Endothelial cell of umbilical vein (primary cell): ENCODE data around the gene VTA1. TPM values are rescaled to one million over a fixed set of nuclear protein-coding genes. Genes with fewer than 3 reads are reported as not detected.

Source experiments
- BruUV-seq: library from RNA; stranded (reverse); fragments of 400-500 nt; replicated peaks from 2 replicates; lab custom pipeline; 2021; lab: Mats Ljungman, UMichigan
- CTCF ChIA-PET: fragments of 300-600, 350-600 bp; sonication (Branson Sonifier 250); formaldehyde crosslinking; loops from one replicate; lab custom pipeline; 2021; ENCODE audit warnings: antibody characterized with exemption, inconsistent platforms; lab: Charles Lee
- POLR2A ChIA-PET: fragments of 300-600, 350-600 bp; sonication (Branson Sonifier 250); formaldehyde crosslinking; loops from one replicate; lab custom pipeline; 2021; ENCODE audit warnings: antibody characterized with exemption, inconsistent platforms; lab: Charles Lee
- DNase-seq: peaks from one replicate; pipeline ENCODE4 v3.0.0-alpha.2; 2011; ENCODE audit warnings: low read depth, low spot score
- FAIRE-seq: peaks from 2 replicates; lab custom pipeline; 2011; peaks lifted over from hg19 to GRCh38; lab: Jason Lieb, UNC
- H2AFZ ChIP-seq: 2 replicates; pipeline ENCODE4 v1.6.0; 2012; ENCODE audit warnings: low read depth, low read length, control low read depth, inconsistent platforms
- H3K27ac ChIP-seq: 2 replicates; pipeline ENCODE4 v1.5.1; 2011; ENCODE audit warnings: low read depth, mild to moderate bottlenecking, control low read depth, low read length, moderate library complexity; ENCODE audit not compliant: insufficient read depth
- H3K27me3 ChIP-seq, 2 experiments: 2 replicates each; pipeline versions ENCODE4 v1.6.0 to v1.6.1; 2011; ENCODE audit warnings: low read length in 2 of 2, mixed read lengths in 1 of 2; ENCODE audit not compliant: control insufficient read depth in 2 of 2, insufficient read depth in 2 of 2
- H3K36me3 ChIP-seq, 2 experiments: 2 replicates in 1 of 2; 3 replicates in 1 of 2; pipeline ENCODE4 v1.5.1; 2011; ENCODE audit warnings: low read length in 2 of 2, mild to moderate bottlenecking in 1 of 2, moderate library complexity in 1 of 2; ENCODE audit not compliant: control insufficient read depth in 2 of 2, insufficient read depth in 2 of 2; ENCODE audit errors: extremely low read depth in 1 of 2
- H3K4me1 ChIP-seq: 3 replicates; pipeline ENCODE4 v1.5.1; 2011; ENCODE audit warnings: mild to moderate bottlenecking, low read length; ENCODE audit not compliant: control insufficient read depth, insufficient read depth; ENCODE audit errors: extremely low read depth
- H3K4me2 ChIP-seq: 2 replicates; pipeline ENCODE4 v1.6.1; 2011; ENCODE audit warnings: low read length, control low read depth, mixed read lengths; ENCODE audit not compliant: insufficient read depth
- H3K4me3 ChIP-seq, 3 experiments: fragments of 200-600 bp in 1 of 3; sonication (generic), shearing (Covaris generic) in 1 of 3; replicated peaks in 1 of 3; 2 replicates each; pipeline ENCODE4 v1.5.1; 2011 to 2016; ENCODE audit warnings: control low read depth in 3 of 3, low read length in 3 of 3, mild to moderate bottlenecking in 2 of 3, inconsistent platforms in 1 of 3, low read depth in 1 of 3, moderate library complexity in 1 of 3; ENCODE audit not compliant: insufficient read depth in 1 of 3
- H3K79me2 ChIP-seq: 2 replicates; pipeline ENCODE4 v1.6.0; 2012; ENCODE audit warnings: low read length, inconsistent platforms; ENCODE audit not compliant: control insufficient read depth, insufficient read depth
- H3K9ac ChIP-seq: replicated peaks from 2 replicates; pipeline ENCODE3; 2011; ENCODE audit warnings: low read length, control low read depth; ENCODE audit not compliant: insufficient read depth; ENCODE audit errors: extremely low read depth
- H3K9me1 ChIP-seq: replicated peaks from 3 replicates; pipeline ENCODE4 v1.6.0; 2011; ENCODE audit warnings: mild to moderate bottlenecking, low read length; ENCODE audit not compliant: control insufficient read depth, insufficient read depth; ENCODE audit errors: extremely low read depth
- H3K9me3 ChIP-seq: replicated peaks from 2 replicates; pipeline ENCODE4 v1.5.1; 2012; ENCODE audit warnings: low read length, inconsistent platforms; ENCODE audit not compliant: control insufficient read depth, insufficient read depth
- H4K20me1 ChIP-seq: replicated peaks from 2 replicates; pipeline ENCODE3; 2011; ENCODE audit warnings: mild to moderate bottlenecking, low read length; ENCODE audit not compliant: control insufficient read depth, insufficient read depth; ENCODE audit errors: extremely low read depth
- EZH2 ChIP-seq: IDR thresholded peaks from 2 replicates; pipeline ENCODE4 v1.6.1; 2012; ENCODE audit warnings: borderline replicate concordance, low read depth, mild to moderate bottlenecking, moderate library complexity, low read length, inconsistent platforms; ENCODE audit not compliant: severe bottlenecking
- FOS ChIP-seq: IDR thresholded peaks from 2 replicates; pipeline ENCODE4 v1.6.1; 2011; ENCODE audit warnings: mild to moderate bottlenecking, low read length, moderate library complexity, borderline replicate concordance; ENCODE audit not compliant: insufficient read depth
- GATA2 ChIP-seq: IDR thresholded peaks from 2 replicates; pipeline ENCODE4 v1.7.0; 2011; ENCODE audit warnings: low read depth, mild to moderate bottlenecking, moderate library complexity, mixed read lengths, low read length; ENCODE audit not compliant: insufficient read length, insufficient read depth
- JUN ChIP-seq: IDR thresholded peaks from 2 replicates; pipeline ENCODE4 v1.6.1; 2011; ENCODE audit warnings: borderline replicate concordance, low read depth; ENCODE audit not compliant: insufficient read length, insufficient read depth
- MYC ChIP-seq: IDR thresholded peaks from one replicate; pipeline ENCODE4 v1.6.1; 2011; ENCODE audit warnings: mild to moderate bottlenecking, low read depth, low read length
- POLR2A ChIP-seq: IDR thresholded peaks from 2 replicates; pipeline ENCODE4 v1.6.1; 2012; ENCODE audit warnings: low read depth, mild to moderate bottlenecking, control low read depth, low read length
- POLR2AphosphoS5 ChIP-seq: IDR thresholded peaks from 2 replicates; pipeline ENCODE4 v1.6.1; 2012; ENCODE audit warnings: low read depth, mild to moderate bottlenecking, control low read depth, low read length, moderate library complexity; ENCODE audit not compliant: insufficient read depth
- dilution Hi-C: fragments of 300-500 bp; cut with MboI; formaldehyde crosslinking; loops from one replicate; pipeline ENCODE4 v1.15.0; 2019; ENCODE audit warnings: low sequenced_read_pairs; ENCODE audit not compliant: extremely low pct_ligation_motif_present
- intact Hi-C: fragments of 100-400 bp; cut with micrococcal nuclease; formaldehyde crosslinking; loops from one replicate; pipeline ENCODE4 v1.10.0; 2022
- polyA plus RNA-seq, 4 experiments: library from polyadenylated mRNA; depleted of rRNA in 3 of 4; stranded (reverse) in 3 of 4; unstranded in 1 of 4; fragments of >200 nt; gene quantifications; 2 replicates each; pipeline versions ENCODE4 v1.2.1 to v1.2.3, GENCODE V29; 2011 to 2012; ENCODE audit warnings: missing spikeins in 1 of 4
- total RNA-seq: library from RNA; stranded (reverse); gene quantifications from 2 replicates; pipeline ENCODE4 v1.2.3, GENCODE V29; 2021
- TF ChIP-seq, protein P1 (sequence below), 2 donors: IDR thresholded peaks; 1 replicate in 1 of 2; 2 replicates in 1 of 2; pipeline ENCODE4 v1.5.1; 2011; ENCODE audit warnings: low read length in 2 of 2, mild to moderate bottlenecking in 2 of 2, moderate library complexity in 2 of 2, control low read depth in 1 of 2, inconsistent platforms in 1 of 2, low read depth in 1 of 2; ENCODE audit not compliant: insufficient read depth in 1 of 2; ENCODE audit errors: extremely low read depth in 1 of 2
- TF ChIP-seq, protein P2 (sequence below): IDR thresholded peaks from 2 replicates; pipeline ENCODE4 v1.6.1; 2011; ENCODE audit not compliant: insufficient read depth, insufficient read length

VTA1 gene
- total and polyA plus RNA-seq, 2 donors (not counting 3 experiments of a cell fraction or from before 2014, with no cell fraction given), result 39.0 to 40.9 TPM

DNA sequence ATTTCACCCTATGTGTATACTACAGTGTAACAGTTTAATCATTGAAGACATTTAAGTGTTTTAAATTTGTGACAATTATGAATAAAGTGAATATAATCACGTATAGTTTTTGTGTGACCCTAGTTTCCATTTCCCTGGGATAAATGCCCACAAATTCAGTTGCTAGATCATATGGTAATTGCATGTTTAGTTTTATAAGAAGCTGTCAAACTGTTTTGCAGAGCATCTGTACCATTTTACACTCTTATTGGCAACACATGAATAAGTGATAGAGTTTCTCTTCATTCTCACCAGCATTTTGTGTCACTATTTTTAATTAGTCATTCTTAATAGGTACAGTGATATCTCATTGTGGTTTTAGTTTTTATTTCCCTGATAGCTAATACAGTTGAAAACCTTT lies 7.3 kb downstream of the VTA1 start:
- dilution Hi-C loops, result no loop called here
- H3K4me1 ChIP-seq, result peaks cover 36% of the 10 kb centered on the region
- no peaks in the 10 kb centered on the region for H3K9me3 ChIP-seq
- no peaks in the 10 kb centered on the region for H4K20me1 ChIP-seq
- no peak overlapping the region for H2AFZ ChIP-seq
- no peak for DNase-seq
- H3K36me3 ChIP-seq, result no peaks in the 10 kb centered on the region
- peaks cover 86% of the 10 kb centered on the region for H3K79me2 ChIP-seq
- BruUV-seq, result no TSS peak
- TF ChIP-seq, protein P1, sequence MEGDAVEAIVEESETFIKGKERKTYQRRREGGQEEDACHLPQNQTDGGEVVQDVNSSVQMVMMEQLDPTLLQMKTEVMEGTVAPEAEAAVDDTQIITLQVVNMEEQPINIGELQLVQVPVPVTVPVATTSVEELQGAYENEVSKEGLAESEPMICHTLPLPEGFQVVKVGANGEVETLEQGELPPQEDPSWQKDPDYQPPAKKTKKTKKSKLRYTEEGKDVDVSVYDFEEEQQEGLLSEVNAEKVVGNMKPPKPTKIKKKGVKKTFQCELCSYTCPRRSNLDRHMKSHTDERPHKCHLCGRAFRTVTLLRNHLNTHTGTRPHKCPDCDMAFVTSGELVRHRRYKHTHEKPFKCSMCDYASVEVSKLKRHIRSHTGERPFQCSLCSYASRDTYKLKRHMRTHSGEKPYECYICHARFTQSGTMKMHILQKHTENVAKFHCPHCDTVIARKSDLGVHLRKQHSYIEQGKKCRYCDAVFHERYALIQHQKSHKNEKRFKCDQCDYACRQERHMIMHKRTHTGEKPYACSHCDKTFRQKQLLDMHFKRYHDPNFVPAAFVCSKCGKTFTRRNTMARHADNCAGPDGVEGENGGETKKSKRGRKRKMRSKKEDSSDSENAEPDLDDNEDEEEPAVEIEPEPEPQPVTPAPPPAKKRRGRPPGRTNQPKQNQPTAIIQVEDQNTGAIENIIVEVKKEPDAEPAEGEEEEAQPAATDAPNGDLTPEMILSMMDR (IDR thresholded peaks at IDR 0.05; ENCODE audit: extremely low read depth in 1 of 2, insufficient read depth in 1 of 2, low read depth in 1 of 2, low read length in 2 of 2), result no peak
- TF ChIP-seq JUN (no peak), POLR2AphosphoS5 (no peak), MYC (no peak), GATA2 (no peak), POLR2A (no peak), EZH2 (no peak), FOS (no peak)
- TF ChIP-seq, protein P2, sequence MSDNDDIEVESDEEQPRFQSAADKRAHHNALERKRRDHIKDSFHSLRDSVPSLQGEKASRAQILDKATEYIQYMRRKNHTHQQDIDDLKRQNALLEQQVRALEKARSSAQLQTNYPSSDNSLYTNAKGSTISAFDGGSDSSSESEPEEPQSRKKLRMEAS, result no peak
- H3K9me1 ChIP-seq, result no peaks in the 10 kb centered on the region
- intact Hi-C loops, result no loop called here
- no peaks in the 10 kb centered on the region for H3K27me3 ChIP-seq
- H3K9ac ChIP-seq, result peak overlapping the region; percentile 78
- H3K4me2 ChIP-seq, result peak overlapping the region; percentile 44
- H3K4me3 ChIP-seq, result no peak overlapping the region
- peak overlapping the region; percentile 74 for H3K27ac ChIP-seq
- no peak for FAIRE-seq
- ChIA-PET CTCF (interaction anchor here (0.9 to 7.2 kb wide), 9 partner anchors 7 to 234 kb away, joined by 3 to 173 read pairs (median 34); partner anchors contain the start of genes NMBR and VTA1), POLR2A (no interaction called here)
